GM21360 (cell line): ENCODE data around the gene IL4R.
A peak's percentile ranks its signal among the peaks of the same experiment; 100 is the strongest.
"Not testable (repeated sequence)": the region's sequence is repeated elsewhere in the genome, so short reads cannot be mapped to it uniquely, and the experiment has no call there.

Experiments used
- ATAC-seq: cut with Tn5 transposase; IDR thresholded peaks from one replicate; pipeline ENCODE4 v1.9.1; 2021; ENCODE audit warnings: mild to moderate bottlenecking, moderate library complexity; ENCODE audit not compliant: unreplicated experiment

Gene IL4R

DNA sequence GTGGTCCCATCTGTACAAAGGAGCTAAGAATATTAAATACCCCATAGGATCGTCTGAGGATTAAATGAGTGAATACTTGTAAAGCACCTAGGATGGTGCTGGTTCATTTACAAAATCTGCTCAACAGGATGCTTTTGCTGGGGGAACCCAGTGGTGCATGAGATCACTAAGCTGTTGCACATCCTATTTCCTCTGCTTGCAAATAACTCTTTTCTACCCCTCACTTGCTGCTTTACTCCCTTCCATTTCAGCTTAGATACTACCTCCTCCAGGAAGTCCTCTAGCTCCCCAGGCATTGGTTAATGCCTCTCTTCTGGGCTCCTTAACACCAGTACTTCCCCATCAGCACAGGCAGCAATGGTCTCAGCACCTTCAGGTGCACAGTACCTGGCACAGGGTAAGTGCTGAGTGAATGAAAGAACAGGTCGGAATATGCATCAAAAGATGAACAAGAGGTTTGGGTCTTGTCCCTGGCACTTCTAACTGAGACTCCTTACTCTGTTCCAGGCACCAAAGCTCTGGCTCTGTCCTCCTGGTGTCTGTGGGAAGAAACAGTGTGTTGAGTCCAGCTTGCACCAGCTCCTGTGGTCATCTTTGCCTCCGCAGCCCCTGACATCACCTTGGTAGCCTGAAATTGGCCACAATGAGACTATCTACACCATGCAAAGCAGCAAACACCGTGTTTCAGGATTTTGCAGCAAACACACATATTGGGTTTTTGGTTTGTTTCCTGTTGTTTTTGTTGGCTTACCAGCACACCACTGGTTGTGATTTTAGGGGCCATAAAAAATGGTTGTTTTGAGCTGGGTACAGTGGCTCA lies 64.1 kb downstream of the IL4R start:
- ATAC-seq: no peak

DNA sequence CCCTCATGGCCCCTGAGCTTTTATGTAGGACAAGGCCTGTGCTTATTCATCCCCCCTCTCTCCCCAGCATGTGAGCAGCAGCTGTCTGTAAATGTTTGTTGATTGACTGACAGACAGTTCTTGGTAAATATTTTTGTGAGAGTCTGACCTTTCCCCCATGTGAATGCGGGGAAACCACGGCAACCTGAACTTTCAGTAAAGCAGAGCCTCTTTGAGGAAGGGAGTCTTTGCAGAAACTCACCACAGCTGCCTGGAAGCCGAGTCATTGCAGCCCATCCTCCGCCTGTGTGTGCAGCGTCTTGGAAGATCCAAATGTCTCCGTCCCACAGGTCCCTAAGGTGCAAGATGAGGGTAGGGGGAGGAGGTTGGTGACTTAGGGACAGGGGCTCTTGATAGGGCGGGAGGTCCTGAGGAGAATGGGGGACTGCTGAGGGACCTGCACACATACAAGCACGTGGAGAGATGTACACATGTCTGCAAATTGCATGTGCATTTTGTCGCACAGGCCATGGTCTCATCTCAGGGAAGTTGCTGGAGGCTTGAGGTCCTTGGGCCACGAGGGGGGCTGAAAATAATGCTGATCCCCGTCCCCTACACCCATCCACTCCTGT lies 65.2 kb downstream of the IL4R start:
- ATAC-seq: no peak

DNA sequence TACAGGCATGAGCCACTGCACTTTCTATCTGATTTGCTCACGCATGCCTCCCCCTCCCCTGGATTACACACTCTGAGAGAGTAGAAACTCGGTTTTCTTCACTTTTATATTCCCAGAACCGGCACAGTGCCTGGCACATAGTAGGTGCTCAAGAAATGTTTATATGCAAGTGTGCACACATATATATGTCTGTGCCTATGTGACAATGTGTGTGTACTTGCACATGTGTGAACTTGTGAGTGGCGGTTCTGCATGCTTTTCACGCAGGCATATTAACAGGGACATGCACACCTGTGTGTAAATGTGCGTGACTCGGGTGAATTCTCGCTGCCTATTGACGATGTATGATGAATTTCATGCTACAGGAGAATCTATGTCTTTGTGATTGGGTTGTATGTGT lies 66.1 kb downstream of the IL4R start:
- no peak for ATAC-seq

DNA sequence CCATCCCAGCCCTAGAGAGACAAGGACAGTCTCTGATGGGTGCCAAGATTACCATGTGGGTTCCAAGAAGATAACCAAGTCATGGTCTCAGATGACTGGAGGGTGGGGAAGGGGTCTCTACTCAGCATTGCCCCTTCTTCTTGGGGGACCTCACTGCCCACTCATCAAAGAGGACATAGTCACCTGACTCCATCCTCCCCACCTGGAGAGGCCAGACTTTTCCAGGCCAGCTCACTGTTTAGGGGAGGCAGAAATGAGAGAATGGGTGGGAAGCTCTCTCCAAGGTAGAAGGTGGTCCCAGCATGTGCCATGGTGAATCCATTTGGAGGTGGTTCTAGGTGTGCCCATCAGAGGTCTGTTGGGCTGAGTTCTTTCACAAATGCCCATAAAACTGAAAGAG lies 67.5 kb downstream of the IL4R start:
- ATAC-seq: no peak

DNA sequence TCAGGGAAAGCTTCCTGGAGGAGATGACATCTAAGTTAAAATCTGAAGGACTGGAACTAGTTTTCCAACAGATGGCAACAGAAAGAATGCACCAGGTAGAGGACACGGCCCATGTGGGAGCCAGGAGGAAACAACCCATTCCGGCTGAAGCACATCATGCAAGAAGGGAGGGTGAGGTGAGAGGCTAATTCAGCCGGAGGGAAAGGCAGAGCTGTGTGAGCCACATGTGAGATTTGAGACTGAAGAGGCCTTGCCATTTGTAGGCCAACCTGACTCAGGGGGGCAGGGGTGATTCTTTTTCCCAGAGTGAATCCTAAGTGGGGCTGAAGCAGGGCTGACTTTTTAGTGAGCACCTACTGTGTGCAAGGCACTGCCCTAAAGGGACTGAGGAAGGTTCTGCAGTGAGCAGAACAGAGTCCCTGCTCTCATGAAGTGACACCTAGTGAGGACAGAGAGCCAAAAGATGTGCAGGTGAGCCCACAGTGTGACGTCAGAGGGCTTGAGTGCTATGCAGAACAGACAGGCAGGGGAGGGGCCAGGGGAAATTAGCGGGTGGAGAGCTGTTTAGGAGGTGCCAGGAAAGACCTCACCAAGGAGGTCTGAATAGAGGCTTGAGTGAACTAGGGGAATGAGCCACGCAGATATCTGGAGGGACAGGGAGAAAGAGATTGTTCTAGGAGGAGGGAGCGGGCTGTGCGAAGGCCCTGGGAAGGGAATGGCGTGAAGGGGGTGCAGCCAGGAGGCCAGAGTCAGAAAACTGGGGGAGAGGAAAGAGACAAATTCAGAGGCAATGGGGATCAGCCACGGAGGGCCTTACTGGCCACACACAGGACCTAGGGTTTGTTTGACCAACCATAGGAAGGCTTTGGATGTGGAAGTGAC lies 68.4 kb downstream of the IL4R start:
- no peak for ATAC-seq

DNA sequence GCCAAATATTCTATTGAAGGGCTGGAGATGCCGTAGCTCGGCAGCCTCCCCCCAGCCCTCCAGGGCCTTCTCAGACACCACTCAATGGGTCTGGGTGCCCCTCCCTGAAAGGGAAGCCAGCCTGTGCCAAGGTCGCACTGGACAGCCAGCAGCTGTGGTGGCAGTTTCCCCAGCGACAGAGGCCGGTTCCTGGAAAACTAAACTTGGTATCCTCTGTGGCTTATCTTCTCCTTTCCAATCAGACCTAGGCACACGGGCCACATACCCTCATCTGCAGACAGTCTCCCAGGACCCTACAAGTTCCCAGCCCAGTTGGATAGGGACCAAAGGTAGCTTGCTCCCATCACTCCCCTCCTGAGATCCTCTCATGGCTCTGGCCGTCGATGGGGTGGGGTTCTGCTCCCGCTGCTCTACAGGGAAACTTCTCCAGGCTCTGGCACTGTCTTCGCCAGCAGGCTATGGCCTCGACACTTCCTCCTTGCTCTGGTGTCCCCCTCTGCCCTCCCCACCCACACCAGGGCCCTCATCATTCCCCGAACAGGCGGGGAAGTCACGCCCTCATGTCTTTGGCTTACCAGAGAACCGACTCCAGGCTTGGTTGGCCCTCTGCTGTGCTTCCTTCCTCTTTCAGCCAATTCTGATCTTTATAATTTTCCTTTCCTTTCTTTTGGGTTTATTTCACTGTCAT lies 69.9 kb downstream of the IL4R start:
- ATAC-seq: no peak

DNA sequence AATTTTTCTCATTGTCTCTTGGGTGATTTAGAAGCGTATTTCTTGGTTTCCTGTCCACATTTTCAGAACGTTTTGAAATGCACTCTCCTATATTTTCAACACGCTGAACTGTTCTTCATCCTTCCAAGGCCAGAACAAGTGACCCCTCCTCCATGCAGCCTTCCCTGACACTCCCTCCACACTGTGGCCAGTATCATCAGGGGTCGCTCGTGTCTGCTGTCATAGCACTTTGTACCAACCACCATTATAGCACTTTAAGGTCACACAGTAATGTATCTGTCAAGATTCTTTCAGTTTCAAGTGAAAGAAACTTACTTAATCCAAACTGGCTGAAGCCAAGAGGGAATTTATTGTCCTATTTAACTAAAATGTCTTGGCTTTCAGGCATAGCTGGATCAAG lies 70.7 kb downstream of the IL4R start:
- ATAC-seq: no peak

DNA sequence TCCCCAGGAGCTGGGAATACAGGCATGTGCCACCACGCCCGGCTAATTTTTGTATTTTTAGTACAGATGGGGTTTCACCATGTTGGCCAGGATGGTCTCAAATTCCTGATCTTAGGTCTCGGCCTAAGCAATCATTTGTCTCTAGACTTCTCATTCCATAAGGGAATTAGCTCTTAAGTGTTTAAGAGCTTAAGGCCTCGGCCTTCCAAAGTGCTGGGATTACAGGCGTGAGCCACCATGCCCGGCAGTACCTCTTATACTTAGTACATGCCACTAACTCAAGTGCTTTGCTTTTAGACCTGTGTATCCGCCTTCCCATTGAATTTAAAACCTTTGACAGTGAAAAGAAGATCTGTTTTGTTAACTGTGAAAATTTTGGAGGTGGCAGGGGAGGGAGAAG lies 71.6 kb downstream of the IL4R start:
- ATAC-seq: no peak

DNA sequence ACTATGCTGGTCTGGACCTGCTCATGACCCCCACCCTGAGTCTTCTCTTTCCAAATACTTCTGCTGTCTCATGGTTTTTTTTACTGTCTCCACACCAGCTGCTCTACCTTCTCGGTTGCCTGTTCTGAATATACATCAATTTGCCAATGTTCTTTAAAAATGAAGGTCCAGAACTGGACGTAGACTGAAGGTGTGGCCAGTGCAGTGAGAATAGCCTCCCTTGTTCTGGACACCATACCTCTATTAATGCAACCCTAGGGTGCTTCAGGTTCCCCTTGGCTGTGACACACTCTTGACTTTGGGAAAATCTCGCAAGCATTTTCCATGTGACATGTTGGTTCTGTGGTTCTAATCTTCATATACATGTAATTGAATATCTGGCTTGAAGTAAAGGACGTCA lies 72.9 kb downstream of the IL4R start:
- no peak for ATAC-seq

DNA sequence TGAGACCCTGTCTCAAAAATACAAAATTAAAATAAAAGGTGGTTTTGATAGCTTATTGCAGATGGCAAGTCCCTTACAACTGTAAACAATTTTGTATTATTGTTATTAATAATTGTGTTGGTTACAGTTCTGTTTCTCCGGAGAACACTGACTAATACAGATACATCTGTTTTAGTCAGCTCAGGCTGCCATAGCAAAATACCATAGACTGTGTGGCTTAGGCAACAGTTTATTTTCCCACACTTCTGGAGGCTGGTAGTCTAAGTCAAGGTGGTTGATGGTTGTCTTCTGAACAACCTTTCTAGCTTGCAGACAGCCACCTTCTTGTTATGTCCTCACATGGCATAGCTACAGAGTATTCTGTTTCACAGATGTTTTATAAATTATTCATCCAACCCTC lies 74.0 kb downstream of the IL4R start:
- ATAC-seq: peak; percentile 83

DNA sequence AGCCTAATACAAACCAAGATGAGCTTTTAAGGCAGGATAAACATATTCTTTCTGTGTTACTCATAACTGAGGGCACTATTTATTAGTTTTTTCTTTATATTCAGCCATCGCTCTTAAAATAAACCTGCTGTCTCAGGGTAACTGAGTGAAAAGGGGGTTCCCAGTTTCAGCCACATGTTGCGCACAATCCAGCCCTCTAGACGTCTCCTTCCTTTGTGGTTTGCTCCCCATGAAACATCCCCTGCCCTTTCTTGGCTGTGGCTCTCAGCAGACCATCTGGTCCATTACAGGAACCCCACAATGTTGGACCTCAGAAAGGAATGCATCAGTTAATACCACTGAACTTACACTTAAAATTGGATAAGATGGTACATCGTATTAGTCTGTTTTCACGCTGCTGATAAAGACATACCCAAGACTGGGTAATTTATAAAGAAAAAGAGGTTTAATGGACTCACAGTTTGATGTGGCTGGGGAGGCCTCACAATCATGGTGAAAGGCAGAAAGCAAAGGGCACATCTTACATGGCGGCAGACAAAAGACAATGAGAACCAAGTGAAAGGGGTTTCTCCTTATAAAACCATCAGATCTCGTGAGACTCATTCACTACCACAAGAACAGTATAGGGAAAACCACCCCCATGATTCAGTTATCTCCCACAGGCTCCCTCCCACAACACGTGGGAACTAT lies 75.6 kb downstream of the IL4R start:
- peak; percentile 59 for ATAC-seq

DNA sequence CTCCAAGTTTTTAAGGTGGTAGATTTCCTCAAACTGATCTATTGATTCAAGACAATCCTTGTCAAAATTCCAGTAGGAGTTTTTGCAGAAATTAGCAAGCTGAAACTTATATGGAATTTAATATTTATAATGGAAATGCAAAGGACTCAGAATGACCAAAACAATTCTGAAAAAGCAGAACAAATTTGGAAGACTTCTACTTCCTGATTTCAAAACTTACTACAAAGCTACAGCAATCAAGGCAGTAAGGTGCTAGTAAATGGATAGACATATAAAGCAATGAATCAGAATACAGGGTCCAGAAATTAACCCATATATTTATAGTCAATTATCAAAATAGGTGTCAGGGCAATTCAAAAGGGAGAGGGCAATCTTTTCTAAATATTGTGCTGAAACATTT lies 76.4 kb downstream of the IL4R start:
- ATAC-seq: no peak

DNA sequence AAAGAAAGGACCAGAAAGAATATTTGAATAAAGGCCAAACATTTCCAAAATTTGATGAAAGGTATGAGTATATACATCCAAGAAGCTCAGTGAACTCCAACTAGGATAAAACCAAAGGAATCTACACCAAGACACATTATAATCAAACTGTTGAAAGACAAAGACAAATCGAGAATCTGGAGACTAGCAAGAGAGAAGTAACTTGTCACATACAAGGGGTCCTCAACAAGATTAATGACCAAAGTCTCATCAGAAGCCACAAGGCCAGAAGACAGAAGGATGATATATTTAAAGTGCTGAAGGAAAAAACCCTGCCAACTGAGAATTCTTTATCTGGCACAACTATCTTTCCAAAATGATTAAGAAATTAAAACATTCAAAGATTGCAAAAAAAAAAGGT lies 78.9 kb downstream of the IL4R start:
- ATAC-seq: no peak

DNA sequence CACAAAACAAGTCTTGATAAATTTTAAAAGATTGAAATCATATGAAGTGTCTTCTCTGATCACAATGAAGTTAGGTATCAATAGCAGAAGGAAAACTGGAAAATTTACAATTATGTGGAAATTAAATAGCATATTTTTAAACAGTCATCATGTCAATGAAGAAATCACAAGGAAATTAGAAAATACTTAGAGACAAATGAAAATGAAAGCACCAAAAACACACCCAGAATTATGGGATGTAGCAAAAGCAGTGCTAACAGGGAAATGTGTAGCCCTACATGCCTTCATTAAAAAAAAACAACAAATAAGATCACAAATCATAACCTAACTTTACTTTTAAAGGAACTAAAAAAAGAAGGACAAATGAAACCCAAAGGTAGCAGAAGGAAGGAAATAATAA lies 80.7 kb downstream of the IL4R start:
- ATAC-seq: no peak

DNA sequence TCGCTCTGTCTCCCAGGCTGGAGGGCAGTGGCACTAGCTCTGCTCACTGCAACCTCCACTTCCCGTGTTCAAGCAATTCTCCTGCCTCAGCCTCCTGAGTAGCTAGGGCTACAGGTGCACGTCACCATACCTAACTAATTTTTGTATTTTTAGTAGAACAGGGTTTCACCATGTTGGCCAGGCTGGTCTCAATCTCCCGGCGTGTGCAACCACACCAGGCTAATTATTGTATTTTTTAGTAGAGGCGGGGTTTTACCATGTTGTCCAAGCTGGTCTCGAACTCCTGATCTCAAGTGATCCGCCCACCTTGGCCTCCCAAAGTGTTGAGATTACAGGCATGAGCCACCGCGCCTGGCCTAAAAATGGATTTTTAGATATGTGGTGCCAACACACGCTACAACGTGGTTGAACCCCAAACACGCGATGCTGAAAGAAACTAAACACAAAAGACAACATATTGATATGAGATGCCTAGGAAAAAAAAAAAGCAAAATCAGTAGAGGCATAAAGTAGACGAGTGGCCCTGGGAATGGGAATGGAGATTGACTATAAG lies 84.6 kb downstream of the IL4R start:
- ATAC-seq: not testable (repeated sequence)

DNA sequence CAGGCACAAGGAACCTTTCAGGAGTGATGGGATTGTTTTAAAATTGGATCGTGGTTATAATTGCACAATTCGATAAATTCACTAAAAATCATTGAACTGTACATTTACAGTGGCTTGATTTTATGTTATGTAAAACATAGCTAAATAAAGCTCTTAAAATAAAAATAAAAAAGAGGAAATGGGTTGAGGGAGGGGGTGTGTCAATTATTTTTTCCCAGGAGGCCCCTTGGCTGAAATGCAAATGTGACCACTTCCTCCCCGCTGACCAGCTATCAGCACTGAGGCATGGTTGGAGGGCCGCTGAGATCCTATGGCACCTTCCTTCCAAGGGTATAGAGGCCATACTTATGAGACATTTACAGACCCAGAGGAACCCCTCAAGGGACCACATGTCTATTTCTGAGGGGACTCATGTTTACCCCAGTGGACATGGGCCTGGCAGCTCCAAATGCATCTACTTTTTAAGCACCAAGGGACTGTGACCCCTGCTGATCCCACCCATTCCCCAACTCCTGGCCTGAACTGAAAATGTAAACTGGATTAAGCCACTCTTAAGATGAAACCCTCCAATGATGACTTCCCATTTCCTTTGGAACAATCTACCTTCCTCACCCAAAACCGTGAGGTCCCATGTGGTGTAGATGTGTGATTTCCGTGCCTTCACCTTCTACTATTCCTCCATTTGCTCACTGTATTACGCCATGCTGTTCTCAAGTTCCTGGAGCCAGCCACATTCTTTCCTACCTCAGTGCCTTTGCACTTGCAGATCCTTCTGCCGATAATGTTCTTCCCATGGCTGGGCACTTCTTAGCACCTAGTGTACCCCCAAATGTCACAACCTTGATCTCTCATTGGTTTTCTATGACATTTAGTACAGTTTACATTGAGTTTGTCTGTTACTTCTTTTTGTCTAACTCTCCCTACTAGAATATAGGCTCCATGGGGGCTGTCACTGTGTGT lies 85.4 kb downstream of the IL4R start:
- peak; percentile 28 for ATAC-seq

DNA sequence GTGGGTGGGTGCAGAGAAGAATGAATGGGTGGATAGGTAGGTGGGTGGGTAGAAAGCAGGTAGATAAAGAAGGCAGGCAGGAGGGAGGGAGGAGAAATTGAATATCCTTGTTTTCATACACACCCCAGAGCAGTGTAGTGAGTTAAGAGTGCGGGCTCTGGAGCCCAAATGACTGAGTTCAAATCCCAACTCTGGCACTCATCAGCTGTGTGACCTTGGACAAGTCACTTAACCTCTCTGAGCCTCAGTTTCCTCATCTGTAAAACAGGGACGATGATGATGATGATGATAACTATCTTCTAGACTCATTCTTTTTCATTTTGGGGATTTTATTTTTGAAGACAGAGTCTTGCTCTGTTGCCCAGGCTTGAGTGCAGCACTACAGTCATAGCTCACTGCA lies 86.2 kb downstream of the IL4R start:
- ATAC-seq: no peak

DNA sequence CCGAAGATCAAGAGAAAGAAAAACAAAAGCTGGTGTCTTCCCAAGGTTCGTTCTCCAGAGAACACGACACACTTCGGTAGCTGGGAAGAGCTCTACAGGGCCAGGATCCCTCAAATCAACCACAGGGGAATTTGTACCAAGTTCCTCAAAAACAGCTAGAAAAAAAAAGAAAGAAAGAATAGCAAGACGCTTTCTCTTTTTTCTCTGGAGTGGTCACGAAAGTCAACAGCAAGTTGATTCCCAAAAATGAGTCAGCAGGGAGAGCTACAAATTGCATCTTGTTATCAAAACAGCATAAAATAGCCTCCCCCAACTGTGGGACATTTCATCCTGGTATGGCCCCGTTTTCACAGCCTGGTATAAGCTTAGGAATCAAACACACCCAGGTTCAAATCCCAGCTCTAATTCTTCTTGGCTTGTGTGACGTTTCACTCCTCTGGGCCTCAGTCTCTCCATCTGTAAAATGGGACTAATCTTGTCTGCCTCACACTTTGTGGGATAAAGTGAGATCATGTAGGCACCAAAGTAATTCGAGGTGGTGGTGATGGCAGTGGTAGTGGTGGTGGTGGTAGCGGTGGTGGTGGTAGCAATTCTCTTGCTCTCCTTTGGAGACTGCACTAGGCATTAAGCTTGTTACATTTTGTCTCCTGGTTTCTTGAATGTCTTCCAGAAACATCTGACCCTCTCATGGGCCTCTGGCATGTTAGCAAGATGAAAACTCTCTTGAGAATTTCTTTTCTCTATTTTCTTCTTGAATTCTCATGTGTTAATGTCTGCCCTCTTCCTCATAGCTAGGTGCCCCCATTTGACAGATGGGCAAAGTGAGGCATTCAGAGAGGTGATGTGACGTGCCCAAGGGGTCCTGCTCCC lies 87.2 kb downstream of the IL4R start:
- no peak for ATAC-seq
